Fibroblast of villous mesenchyme (primary cell): ENCODE measurements around the gene KLHDC7A. TPM values are rescaled to one million over a fixed set of nuclear protein-coding genes. Genes with fewer than 3 reads are reported as not detected.

Source experiments
- DNase-seq: peaks from one replicate; pipeline ENCODE4 v3.0.0-alpha.2; 2010; ENCODE audit warnings: low read depth
- H3K4me3 ChIP-seq: 2 replicates; pipeline ENCODE4 v1.5.1; 2011; ENCODE audit warnings: low read depth, mild to moderate bottlenecking, low read length
- total RNA-seq: library from RNA; depleted of rRNA; stranded (reverse); fragments of >200 nt; gene quantifications from 2 replicates; pipeline ENCODE4 v1.2.3, GENCODE V29; 2012
- TF ChIP-seq, protein P1 (sequence below): IDR thresholded peaks from 2 replicates; pipeline ENCODE4 v1.5.1; 2012; ENCODE audit warnings: low read depth, mild to moderate bottlenecking, low read length; ENCODE audit not compliant: insufficient read depth

Gene KLHDC7A
- total RNA-seq, 1 donor, result not detected

DNA sequence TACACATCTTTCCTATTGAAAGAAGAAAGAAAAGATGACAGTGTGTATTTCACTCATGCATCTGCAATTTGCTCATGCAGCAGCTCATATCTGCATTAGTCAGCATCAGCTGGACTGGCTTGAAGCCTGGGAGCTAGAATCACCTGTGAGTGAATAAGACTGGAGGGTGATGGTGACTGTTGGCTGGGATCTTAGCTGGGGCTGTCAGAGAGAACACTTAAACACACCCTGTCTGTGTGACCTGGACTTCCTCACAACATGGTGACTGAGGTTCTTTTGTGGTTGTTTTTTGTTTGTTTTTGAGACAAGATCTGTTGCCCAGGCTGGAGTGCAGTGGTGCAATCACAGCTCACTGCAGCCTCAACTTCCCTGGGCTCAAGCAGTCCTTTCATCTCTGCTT, 24.9 kb downstream of the KLHDC7A start:
- H3K4me3 ChIP-seq, result no peak overlapping the region
- no peak for DNase-seq
- TF ChIP-seq, protein P1, sequence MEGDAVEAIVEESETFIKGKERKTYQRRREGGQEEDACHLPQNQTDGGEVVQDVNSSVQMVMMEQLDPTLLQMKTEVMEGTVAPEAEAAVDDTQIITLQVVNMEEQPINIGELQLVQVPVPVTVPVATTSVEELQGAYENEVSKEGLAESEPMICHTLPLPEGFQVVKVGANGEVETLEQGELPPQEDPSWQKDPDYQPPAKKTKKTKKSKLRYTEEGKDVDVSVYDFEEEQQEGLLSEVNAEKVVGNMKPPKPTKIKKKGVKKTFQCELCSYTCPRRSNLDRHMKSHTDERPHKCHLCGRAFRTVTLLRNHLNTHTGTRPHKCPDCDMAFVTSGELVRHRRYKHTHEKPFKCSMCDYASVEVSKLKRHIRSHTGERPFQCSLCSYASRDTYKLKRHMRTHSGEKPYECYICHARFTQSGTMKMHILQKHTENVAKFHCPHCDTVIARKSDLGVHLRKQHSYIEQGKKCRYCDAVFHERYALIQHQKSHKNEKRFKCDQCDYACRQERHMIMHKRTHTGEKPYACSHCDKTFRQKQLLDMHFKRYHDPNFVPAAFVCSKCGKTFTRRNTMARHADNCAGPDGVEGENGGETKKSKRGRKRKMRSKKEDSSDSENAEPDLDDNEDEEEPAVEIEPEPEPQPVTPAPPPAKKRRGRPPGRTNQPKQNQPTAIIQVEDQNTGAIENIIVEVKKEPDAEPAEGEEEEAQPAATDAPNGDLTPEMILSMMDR, result no peak

DNA sequence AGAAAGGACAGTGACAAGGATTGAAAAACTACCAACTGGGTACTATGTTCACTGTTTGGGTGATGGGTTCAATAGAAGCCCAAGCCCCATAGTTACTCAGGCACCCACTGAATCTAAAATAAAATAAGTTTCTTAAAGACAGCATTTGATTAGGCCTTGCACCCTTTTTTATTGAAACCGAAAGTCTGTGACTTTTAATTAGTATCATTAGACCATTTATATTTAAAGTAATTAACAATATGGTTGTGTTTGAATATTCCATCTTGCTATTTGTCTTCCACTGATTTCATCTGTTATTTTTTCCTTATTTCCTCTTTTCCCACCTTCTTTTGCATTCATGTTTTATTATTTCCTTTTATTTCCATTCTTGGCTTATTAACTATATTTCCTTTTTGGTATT, 27.4 kb downstream of the KLHDC7A start:
- TF ChIP-seq, protein P1, result no peak
- H3K4me3 ChIP-seq, result no peak overlapping the region

DNA sequence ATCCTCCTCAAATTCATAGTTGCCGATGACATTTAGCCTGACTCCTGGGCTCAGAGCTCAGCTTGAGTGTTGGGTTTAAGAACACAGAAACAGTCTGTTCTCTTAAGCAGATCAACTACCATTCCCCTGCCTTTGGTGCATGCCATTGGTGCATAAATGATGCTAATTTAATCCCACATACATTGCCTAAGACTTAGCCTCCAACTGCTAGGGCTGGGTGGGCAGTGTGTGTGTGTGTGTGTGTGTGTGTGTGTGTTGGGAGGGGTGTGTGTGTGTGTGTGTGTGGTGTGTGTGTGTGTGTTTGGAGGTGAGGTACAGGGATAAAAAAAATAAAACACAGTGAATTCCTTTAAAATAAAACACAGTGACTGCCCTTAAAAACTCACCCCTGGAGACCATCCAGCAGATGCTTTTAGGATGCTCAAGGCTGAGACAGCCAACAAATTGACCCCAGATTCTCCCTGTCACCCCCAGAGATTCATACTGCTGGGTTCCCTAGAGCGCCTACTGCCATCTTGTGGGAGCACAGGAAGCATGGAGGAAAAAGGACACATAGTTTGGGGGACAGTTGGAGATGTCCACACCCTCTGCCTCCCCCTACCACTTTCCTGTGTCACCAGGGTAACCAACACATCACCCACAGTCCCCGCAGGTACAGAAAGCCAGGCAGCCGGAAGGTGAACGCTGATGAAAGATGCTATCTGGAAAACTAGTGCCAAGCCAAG, 30.6 kb downstream of the KLHDC7A start:
- no peak overlapping the region for H3K4me3 ChIP-seq
- TF ChIP-seq, protein P1, result no peak
- DNase-seq, result no peak

More for the DNA sequence above, 27.4 kb downstream of the KLHDC7A start:
- no peak for DNase-seq

DNA sequence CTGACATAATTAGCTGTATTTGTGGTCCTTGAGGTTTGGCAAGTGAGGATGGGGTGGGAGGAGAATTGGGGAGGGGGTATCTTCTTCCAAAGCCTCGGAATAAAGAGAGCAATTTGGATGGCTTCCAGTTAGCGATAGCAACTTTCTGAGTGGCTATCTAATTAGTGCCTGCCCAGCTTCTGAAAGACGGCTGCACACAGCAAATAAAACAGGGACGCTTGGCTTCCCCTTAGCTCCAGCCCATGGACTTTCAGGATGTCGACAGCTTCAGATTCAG, 31.1 kb downstream of the KLHDC7A start:
- H3K4me3 ChIP-seq, result no peak overlapping the region
- no peak for DNase-seq
- TF ChIP-seq, protein P1, result no peak

DNA sequence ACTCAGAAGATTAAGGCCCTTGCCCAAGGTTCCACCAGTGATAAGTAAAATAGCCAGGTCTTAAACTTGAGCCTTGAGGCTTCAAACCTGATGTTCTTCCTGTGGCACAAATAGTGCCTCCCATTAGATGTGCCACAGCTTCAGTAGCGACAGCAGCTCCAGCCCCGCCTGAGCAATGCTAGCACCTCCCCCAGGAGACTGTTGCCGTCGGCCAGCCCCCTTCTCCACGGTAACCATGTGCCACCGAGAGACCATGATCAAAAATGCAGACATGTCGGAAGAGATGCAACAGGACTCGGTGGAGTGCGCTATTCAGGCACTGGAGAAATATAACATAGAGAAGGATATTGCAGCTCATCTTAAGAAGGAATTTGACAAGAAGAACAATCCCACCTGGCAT, 32.2 kb downstream of the KLHDC7A start:
- H3K4me3 ChIP-seq, result no peak overlapping the region
- TF ChIP-seq, protein P1, result no peak
- DNase-seq, result no peak

DNA sequence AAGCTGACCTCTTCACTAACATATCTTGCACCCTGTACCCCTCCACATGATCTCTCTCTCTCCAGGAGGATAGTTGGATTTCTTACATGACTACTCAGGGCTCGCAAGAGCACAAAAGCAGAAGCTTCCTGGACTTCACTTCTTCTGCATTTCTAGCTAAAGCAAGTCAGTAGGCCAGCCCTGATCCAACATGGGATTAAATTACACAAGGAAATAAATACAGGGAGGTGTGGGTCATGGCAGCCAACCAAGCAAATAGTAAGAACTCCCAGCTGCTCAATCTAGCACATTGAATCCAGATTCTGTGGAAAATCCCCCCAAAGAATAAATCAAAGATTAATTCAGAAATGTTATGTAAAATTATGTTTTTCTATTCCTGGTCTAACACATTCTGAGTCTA, 33.3 kb downstream of the KLHDC7A start:
- no peak overlapping the region for H3K4me3 ChIP-seq
- DNase-seq, result no peak

More for the DNA sequence above, 33.3 kb downstream of the KLHDC7A start:
- TF ChIP-seq, protein P1, result no peak
